HTR-8/SVneo (cell line): ENCODE data around the gene ZYG11A.
A peak's percentile ranks its signal among the peaks of the same experiment; 100 is the strongest.

Experiments
- DNase-seq: peaks from one replicate; pipeline ENCODE4 v3.0.0; 2011; ENCODE audit warnings: low spot score, mixed read lengths; ENCODE audit not compliant: insufficient read length
- FAIRE-seq: peaks from 2 replicates; lab custom pipeline; 2011; peaks lifted over from hg19 to GRCh38; lab: Jason Lieb, UNC

The ZYG11A gene

DNA sequence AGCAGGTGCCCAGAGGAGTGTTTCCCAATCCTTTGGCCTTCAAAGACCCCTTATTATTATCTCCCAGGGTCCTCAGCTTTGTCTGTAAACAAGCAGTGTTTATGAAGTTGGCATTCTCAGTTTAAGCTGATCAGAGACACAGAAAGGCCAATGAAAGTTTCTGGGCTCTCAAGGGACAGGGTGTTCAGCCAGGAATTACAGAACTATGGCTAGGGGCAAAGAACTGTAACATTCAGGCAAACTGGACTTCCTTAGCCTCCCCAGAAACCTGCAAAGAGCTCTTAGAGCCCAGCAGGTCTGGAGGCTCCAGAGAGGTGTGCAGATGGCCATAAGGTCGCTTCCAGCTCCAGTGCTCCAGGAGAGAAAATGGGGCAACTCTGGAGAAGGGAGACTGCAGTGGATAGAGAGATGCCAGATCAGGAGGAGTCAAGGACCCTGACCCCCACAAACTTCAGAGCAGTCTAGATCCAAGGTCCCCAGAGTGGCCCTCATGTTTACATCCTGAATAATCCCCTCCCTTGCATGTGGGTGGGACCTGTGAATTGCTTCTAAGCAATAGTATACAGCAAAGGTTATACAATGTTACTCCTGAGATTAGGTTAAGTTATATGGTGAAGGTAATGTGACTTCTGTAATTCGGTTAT is 72.8 kb downstream of the ZYG11A start:
- FAIRE-seq (no peak), DNase-seq (no peak)

DNA sequence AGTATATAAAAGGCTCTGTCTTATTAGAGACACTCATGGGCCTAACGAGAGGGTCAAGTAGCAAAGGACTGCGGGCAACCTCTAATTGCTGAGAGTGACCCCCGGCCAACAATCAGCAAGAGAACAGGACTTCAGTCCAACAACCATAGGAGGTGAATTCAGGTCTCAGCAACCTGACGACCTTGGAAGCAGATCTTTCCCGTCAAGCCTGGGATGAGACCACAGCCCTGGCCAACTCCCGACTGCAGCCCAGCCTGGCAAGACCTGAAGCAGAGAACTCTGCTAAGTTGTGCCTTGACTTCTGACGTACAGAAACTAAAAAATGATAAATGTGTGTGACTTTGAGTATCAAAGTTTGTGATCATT is 73.3 kb downstream of the ZYG11A start:
- DNase-seq (no peak), FAIRE-seq (no peak)

DNA sequence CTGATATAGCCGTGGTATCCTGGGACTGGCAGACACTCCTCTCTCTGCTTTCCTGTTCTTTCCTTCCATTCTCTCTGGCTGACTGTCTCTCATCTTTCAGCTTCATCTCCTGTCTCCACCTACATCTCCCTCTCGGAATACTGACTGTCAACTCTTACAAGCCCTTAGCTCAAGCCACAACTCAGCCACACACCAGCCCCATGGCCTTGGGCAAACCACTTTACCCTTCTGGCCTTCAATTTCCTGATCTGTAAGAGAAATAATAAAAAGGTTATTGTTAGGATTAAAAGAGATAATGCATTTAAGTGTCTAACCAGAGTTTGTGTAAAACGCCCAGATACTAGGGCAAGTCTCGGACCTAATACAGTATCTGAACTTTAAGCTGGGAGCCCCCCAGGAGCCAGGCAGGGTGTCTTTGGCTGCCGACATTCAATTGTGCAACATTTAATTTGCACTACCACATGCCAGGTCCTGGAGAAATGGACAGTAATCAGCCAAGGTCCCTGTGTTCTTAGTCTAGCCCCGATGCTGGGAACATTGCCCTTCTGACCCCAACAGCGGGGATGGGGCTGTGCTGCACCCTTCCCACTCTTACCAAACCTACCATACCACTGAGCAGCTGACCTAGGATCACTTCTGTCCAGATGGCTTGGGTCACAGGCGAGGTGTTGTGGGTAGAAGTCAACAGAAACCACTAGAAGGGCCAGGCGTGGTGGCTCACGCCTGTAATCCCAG is 73.8 kb downstream of the ZYG11A start:
- DNase-seq (no peak), FAIRE-seq (no peak)

DNA sequence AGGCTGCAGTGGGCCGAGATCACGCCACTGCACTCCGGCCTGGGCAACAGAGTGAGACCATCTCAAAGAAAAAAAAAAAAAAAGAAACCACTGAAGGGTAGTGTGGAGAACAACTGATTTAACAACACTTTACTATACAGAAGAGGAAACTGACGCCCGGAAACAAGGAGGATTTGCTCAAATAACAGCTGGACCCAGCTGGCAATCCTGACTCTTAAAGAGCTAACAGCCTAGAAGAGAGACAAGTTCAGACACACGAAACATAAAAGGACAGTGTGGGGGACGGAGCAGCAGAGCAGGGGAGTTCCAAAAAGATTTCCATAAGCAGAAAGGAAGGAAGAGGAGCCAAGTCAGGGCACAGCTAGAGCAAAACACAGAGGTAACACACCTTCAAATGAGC is 74.6 kb downstream of the ZYG11A start:
- DNase-seq = no peak
- FAIRE-seq = no peak

DNA sequence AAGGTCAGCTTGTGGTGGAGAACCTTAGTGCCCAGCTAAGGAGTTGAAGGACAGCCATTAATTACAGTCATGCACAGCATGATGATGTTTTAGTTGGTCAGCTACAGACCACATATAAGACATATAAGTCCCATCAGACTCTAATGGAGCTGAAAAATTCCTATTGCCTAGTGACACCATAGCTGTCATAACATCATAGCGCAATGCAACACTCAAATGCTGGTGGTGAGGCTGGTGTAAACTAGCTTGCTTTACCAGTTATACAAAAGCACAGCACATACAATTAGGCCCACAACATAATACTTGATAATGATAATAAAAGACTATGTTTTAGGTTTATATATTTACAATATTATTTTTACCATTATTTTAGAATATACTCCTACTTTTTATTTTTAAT is 75.0 kb downstream of the ZYG11A start:
- DNase-seq (no peak), FAIRE-seq (no peak)

DNA sequence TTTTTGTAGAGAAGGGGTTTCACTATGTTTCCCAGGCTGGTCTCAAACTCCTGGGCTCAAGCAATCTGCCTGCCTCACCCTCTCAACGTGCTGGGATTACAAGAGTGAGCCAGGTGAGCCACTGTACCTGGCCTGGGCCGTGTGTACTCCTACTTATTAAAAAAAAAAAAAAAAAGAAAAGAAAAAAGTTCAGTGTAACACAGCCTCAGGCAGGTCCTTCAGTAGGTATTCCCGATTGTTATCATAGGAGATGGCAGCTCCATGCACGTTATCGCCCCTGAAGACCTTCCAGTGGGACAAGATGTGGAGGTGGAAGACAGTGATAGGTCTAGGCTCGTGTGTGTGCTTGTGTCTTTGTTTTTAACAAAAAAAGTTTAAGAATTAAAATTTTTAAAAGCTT is 75.6 kb downstream of the ZYG11A start:
- DNase-seq (no peak), FAIRE-seq (no peak)

DNA sequence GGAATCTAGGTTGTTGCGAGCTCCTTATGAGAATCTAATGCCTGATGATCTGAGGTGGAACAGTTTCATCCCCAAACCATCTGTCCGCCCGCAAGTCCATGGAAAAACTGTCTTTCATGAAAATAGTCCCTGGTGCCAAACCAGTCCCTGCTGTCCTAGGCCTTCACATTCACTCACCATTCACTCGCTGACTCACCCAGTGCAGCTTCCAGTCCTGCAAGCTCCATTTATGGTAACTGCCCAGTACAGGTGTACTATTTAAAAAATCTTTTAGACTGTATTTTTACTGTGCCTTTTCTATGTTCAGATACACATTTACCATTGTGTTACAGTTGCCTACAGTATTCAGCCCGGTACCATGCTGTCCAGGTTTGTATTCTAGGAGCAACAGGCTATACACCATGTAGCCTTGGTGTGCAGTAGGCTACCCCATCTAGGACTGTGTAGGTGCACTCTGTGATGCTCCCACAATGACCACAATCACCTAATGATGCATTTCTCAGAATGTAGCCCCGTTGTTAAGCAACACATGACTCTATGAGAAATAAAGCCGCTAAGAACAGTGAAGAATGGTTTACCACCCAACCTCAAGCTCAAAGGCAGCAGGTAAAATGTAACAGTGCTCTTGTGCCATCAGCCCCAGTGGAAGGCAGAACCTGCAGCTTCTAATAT is 76.6 kb downstream of the ZYG11A start:
- DNase-seq (no peak), FAIRE-seq (no peak)

DNA sequence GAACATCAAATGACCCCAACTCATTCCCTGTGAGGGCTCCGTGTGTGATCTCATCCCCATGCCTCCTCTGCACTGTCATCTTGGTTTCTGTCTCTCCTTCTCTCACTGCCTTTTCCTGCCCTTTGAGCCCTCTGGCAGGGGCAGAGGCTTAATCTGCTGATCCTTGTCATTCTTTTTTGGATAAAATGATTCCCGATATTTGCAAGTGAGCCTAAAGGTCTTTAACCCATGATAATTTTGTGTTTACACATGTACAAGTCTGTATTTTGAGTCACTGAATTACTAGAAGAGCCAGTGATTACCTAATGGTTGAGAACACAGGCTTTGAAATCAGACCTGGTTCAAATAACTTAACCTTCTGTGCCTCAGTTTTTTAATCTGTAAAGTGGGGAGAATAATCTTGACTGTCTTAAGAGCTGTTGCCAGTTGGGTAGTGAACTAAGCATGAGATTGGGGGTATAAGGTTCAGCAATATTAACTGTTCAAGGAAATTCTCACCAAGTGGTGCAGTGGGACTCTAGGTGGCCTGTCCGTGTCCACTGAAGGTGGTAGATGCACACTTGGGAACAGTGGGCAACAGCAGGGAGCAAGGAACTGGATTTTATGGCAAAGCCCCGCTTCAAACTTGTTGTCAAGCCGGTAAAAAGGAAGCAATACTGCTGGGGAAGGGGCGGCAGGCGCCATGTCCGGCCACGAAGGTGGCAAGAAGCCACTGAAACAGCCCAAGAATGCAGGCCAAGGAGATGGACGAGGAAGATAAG is 77.3 kb downstream of the ZYG11A start:
- FAIRE-seq (no peak), DNase-seq (no peak)

DNA sequence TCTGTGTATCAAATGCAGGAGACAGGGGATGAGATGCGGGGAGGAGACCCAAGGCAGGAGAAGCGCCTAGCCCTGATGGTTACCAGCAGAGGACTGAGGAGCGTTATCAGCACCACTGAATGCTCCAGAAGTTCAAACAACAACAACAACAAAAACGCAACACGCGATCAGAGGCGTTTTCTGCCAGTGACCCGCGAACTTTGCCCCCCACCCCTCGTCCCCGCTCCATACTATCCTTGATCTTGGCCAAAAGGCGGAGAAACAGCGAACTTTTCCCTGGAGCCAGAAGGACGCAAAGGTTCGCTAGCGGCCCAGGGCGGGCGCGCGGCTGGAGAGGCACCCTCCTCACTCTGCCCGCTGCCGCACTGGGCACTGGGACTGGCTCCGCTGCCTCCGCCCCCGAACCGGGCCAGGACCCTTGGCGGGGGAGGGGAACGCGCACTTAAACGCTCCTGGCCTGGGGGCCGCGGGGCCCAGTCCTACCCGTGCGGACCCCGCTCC is 78.3 kb downstream of the ZYG11A start:
- FAIRE-seq (no peak), DNase-seq (no peak)

DNA sequence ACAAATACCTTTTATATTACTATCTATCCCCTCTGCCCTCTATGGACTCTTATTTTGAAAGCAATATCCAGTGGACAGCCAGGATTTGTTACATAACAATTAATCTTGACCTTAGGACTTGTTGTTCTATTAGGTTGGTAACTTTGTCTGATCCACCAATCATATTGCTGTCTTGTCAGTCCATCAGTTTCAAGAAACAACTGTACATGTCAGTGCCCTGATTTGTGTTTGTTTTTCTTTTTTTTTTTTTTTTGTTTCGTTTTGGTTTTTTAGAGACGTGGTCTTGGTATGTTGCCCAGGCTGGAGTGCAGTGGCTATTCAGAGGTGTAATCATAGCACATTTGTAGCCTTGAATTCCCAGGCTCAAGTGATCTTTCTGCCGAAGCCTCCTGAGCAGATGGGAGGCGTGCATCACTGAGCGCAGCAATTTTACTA is 83.0 kb downstream of the ZYG11A start:
- no peak for FAIRE-seq
- DNase-seq = no peak

DNA sequence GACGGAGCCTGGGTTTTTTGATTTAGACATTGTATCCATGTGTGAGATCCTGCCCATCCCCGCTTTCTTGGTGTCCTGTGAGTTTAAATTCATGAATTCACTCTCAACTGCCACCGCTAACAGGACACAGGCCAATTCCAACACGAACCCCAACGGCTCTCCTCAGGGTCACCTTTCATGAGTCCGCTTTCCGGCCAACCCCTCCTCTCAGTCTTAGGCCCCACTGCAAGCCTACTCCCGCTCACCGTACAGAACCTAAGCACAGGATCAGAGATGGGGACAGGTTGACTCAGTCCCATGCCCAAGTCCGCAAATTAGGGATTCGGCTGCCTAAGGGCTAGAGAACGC is 84.3 kb downstream of the ZYG11A start:
- DNase-seq (no peak), FAIRE-seq (peak; percentile 64)

DNA sequence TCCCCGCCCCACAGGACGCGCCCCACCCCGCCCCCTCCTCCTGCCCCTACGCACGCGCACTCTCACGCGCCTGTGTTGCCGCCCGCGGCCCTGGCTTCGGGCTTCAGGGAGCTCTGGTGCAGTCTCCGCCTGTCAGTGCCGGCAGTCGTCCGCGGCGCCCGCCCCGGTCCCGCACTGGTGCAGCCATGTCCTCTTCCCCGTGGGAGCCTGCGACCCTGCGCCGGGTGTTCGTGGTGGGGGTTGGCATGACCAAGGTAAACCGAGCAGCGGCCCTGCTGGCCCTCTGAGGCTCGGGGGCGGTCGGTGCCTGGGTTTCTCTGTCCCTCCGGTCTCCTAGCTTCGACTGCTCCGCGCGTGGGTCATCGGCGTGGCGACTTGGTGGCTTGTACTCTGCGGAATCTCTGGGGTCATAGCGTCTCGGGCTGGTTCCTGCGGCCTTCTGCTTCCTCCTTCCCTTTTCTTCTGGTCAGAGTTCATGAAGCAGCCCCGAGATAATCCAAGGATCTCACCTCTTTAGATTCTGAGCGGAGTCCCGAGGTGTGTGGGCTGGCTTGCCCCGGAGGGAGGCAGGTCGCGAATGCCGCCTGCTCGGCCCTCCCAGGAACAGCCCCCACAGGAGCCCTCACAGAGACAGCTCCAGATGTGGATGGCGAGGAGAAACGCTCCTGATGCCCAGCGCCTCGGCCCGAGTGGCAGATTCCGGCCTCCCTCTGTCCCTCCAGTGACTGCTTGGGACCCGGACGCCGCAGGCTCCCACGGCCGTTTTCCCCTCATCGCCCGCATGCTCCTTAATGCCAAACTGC is 84.9 kb downstream of the ZYG11A start, which contains the start of gene SCP2:
TSS of gene SCP2 (plus strand) at position 65 of the 803 bp plus-strand sequence. CDS start at position 186, 121 bp downstream.
- DNase-seq (peak; percentile 75), FAIRE-seq (peak; percentile 23)

DNA sequence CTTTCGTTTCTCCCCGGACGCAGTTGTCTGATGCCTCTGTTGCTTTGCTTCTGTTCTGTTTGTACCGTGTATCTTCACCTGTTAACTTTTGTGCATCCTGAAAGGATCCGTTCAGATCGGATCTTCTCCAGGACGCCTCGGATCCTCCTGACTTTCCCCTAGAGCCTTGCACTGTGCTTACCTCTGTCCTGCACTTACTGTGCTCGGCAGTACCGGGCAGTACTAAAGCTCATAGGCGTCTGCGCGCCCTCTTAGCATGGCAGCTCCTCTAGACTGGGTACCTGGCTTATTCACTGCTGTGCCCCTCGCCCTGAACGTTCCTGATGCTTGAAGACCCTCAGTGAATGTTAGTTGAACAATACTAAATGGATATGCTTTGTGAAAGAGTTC is 85.5 kb downstream of the ZYG11A start:
- no peak for DNase-seq
- peak; percentile 54 for FAIRE-seq

DNA sequence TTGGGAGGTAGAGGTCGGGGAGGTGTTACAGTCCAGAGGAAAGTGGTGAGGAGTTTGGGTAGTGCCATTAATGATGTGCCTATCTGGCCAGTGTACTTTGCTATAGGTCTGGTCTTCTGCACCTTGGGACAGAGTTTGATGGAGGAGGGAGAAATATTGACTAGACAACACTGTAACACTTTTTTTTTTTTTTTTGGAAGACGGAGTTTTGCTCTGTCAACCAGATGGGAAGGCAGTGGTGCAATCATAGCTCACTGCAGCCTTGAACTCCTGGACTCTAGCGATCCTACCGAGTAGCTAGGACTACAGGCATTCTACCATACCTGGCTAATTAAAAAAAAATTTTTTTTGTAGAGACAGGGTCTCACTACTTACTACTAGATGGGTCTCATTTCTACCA is 86.5 kb downstream of the ZYG11A start:
- DNase-seq (no peak), FAIRE-seq (no peak)

DNA sequence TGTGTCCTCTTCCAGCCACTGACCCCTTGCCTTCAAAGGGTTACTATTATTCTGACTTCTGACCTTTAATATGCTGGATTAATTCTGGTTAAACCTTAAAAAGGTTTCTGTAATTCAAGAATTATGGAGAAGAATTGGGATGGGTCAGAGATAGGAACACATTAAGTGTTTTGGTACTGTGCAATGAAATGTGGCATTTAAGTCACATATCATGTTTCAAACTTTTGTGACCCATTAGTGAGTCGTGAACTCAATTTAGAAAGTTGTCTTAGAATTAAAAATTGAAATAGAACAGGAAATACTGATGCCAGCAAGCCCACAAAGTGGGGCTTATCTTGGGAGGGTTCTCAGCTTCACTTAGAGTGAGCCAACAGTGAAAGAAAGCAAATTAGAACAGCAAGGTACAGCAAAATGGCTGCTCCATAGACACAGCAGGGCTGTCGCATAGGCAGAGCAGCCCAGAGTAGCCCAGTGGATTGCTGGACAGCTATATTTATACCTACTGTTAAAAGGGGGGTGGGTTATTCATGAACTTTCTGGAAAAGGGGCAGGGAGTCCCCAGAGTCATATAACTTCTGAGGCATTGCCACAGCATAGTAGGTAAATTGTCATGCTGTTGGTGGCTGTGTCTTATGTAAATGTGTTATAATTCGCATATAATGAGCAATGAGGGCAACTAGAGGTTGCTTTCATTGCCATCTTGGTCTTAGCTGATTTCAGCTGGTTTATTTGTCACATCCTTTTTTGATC is 95.0 kb downstream of the ZYG11A start:
- FAIRE-seq (no peak), DNase-seq (no peak)

DNA sequence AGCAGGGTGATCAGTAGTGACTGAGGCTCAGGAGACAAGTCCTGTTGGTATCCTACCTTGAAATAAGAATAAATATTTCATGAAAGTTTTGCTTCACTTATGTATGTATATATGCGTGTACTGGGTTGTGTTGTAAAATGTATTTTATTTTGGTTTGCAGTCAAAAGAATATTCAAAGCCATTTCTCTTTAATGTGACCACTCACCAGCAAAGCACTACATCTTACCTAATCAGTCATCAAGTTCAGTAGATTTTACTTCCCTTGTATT is 95.6 kb downstream of the ZYG11A start:
- FAIRE-seq = no peak

DNA sequence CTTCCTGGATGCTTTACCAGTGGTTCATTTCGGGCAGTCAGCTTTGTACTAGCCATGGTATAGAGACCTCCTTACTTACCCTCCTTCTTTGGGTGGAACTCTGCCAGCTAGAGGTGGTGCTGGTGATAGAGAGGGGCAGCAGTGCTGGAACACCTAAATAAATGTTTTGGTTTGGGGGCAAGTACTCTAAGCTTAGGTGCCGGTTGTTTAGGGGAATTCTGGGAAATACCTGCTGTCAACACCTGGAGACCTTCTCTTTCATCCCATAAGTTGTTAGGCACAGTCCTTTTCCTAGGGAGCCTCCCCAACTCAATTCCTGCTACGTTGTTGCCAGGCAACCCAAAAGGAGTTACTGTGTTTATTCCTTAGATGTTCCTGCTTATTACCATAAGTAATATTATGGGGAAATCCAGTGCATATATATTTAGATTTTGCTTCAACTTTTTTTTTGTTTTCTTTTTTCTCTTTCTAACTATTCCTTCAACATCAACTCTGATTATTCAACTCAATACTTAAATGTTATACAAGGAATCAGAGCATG is 101.4 kb downstream of the ZYG11A start:
- no peak for FAIRE-seq

More for the DNA sequence above, 95.6 kb downstream of the ZYG11A start:
- DNase-seq = no peak

DNA sequence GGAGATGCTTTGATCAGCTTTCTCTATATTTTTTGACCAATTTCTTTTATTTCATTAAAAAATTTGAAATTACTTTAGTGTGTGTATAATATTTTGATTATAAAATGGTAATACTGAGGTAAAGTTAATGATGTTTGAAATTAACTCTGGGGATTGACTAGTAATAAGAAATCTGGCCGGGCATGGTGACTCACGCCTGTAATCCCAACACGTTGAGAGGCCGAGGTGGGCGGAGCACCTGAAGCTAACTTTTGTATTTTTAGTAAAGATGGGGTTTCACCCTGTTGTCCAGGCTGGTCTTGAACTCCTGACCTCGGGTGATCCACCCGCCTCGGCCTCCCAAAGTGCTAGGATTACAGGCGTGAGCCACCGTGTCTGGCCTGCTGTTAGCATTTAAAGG is 102.0 kb downstream of the ZYG11A start:
- FAIRE-seq = no peak
- no peak for DNase-seq

More for the DNA sequence above, 101.4 kb downstream of the ZYG11A start:
- DNase-seq = no peak
